Panc1 (cell line): ENCODE data around the gene ZNF587B. TPM values are rescaled to one million over a fixed set of nuclear protein-coding genes. Genes with fewer than 3 reads are reported as not detected.
"Not testable (repeated sequence)": the region's sequence is repeated elsewhere in the genome, so short reads cannot be mapped to it uniquely, and the experiment has no call there.

ENCODE experiments used
- ATAC-seq: fragments of 200-7000 bp; cut with Tn5 transposase; 2 replicates; pipeline ENCODE4 v1.9.1; 2020; ENCODE audit warnings: mild to moderate bottlenecking, moderate library complexity
- BruUV-seq: library from RNA; stranded (reverse); fragments of 400-500 nt; replicated peaks from 2 replicates; lab custom pipeline; 2021; lab: Mats Ljungman, UMichigan
- CTCF ChIA-PET: fragments of 300-600 bp; sonication (Branson Sonifier 250); formaldehyde crosslinking; loops from one replicate; lab custom pipeline; 2022; ENCODE audit warnings: antibody characterized with exemption; lab: Charles Lee
- POLR2A ChIA-PET: fragments of 300-600 bp; sonication (Branson Sonifier 250); formaldehyde crosslinking; loops from one replicate; lab custom pipeline; 2022; ENCODE audit warnings: antibody characterized with exemption; lab: Charles Lee
- DNase-seq: peaks from one replicate; pipeline ENCODE4 v3.0.0-alpha.2; 2010; ENCODE audit warnings: low read depth, low spot score
- H3K27ac ChIP-seq: 2 replicates; pipeline ENCODE4 v1.5.1; 2011; ENCODE audit warnings: mild to moderate bottlenecking, low read length, inconsistent platforms
- H3K27me3 ChIP-seq: fragments of 200-500 bp; sonication (Bioruptor generic); 2 replicates; pipeline ENCODE4 v1.6.0; 2014; ENCODE audit warnings: low read length, inconsistent platforms; ENCODE audit not compliant: control insufficient read depth, insufficient read depth
- H3K36me3 ChIP-seq: fragments of 200-500 bp; sonication (Bioruptor generic); 2 replicates; pipeline ENCODE4 v1.5.1; 2014; ENCODE audit warnings: inconsistent platforms, mild to moderate bottlenecking, low read length, moderate library complexity; ENCODE audit not compliant: control insufficient read depth, insufficient read depth
- H3K4me1 ChIP-seq: 2 replicates; pipeline ENCODE4 v1.5.1; 2011; ENCODE audit warnings: inconsistent platforms, mild to moderate bottlenecking, low read length, moderate library complexity; ENCODE audit not compliant: control insufficient read depth, insufficient read depth
- H3K4me3 ChIP-seq, 2 experiments: 2 replicates each; pipeline ENCODE4 v1.5.1; 2011 to 2012; ENCODE audit warnings: low read depth in 2 of 2, low read length in 2 of 2, mild to moderate bottlenecking in 2 of 2, inconsistent platforms in 1 of 2, moderate library complexity in 1 of 2
- H3K9me3 ChIP-seq: fragments of 200-500 bp; sonication (Bioruptor generic); 2 replicates; pipeline ENCODE4 v1.5.1; 2014; ENCODE audit warnings: low read depth, mild to moderate bottlenecking, inconsistent platforms, low read length, moderate library complexity; ENCODE audit not compliant: control insufficient read depth, insufficient read depth
- POLR2AphosphoS5 ChIP-seq: IDR thresholded peaks from 2 replicates; pipeline ENCODE4 v1.6.1; 2012; ENCODE audit warnings: mild to moderate bottlenecking, low read depth, low read length, moderate library complexity
- REST ChIP-seq, 2 experiments: IDR thresholded peaks; 2 replicates each; pipeline ENCODE4 v1.6.1; 2011 to 2012; ENCODE audit warnings: low read depth in 2 of 2, control low read depth in 1 of 2, low read length in 1 of 2, mild to moderate bottlenecking in 1 of 2, moderate library complexity in 1 of 2; ENCODE audit not compliant: insufficient read depth in 1 of 2
- SIN3A ChIP-seq: IDR thresholded peaks from 2 replicates; pipeline ENCODE4 v1.6.1; 2012; ENCODE audit warnings: low read depth, mild to moderate bottlenecking, low read length, moderate library complexity, borderline replicate concordance; ENCODE audit not compliant: insufficient read depth
- TCF7L2 ChIP-seq: IDR thresholded peaks from 2 replicates; pipeline ENCODE4 v1.6.1; 2011; ENCODE audit warnings: mild to moderate bottlenecking, low read depth, low read length, inconsistent platforms
- in situ Hi-C: cut with HindIII; loops from 2 replicates; pipeline ENCODE4 v1.10.0; 2016; ENCODE audit warnings: low sequenced_read_pairs, low pct_unique_long_range_greater_than_20kb
- intact Hi-C: fragments of 100-400 bp; cut with micrococcal nuclease; formaldehyde crosslinking; loops from one replicate; pipeline ENCODE4 v1.10.0; 2022; ENCODE audit not compliant: unreplicated experiment
- total RNA-seq: library from RNA; stranded (reverse); gene quantifications from one replicate; pipeline ENCODE4 v1.2.1, GENCODE V29; 2021; ENCODE audit not compliant: unreplicated experiment
- TF ChIP-seq, protein P1 (sequence below): fragments of 450-650 bp; IDR thresholded peaks from 2 replicates; pipeline ENCODE4 v1.5.1; 2017; ENCODE audit warnings: mild to moderate bottlenecking

Gene ZNF587B
- total RNA-seq, 1 experiment from 2014 or later: 17.6 TPM

DNA sequence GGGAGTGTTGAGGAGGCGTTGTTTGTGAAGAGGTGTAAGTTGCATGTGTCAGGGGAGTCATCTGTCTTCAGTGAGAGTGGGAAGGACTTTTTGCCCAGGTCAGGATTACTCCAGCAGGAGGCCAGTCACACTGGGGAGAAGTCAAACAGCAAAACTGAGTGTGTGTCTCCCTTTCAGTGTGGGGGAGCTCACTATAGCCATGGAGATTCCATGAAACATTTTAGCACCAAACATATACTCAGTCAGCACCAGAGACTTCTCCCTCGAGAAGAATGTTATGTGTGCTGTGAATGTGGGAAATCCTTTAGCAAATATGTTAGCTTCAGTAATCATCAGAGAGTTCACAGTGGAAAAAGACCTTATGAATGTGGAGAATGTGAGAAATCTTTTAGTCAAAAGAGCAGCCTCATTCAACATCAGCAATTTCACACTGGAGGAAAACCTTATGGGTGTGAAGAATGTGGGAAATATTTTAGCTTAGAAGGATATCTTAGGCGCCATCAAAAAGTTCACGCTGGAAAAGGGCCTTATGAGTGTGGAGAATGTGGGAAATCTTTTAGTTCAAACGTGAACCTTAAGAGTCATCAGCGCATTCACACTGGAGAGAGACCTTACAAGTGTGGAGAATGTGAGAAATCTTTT is 11.1 kb downstream of the ZNF587B start:
- TF ChIP-seq SIN3A (no peak), POLR2AphosphoS5 (no peak), REST (IDR thresholded peaks at IDR 0.05; ENCODE audit: insufficient read depth in 1 of 2, low read depth in 2 of 2, low read length in 1 of 2) (no peak), TCF7L2 (no peak)
- TF ChIP-seq, protein P1, sequence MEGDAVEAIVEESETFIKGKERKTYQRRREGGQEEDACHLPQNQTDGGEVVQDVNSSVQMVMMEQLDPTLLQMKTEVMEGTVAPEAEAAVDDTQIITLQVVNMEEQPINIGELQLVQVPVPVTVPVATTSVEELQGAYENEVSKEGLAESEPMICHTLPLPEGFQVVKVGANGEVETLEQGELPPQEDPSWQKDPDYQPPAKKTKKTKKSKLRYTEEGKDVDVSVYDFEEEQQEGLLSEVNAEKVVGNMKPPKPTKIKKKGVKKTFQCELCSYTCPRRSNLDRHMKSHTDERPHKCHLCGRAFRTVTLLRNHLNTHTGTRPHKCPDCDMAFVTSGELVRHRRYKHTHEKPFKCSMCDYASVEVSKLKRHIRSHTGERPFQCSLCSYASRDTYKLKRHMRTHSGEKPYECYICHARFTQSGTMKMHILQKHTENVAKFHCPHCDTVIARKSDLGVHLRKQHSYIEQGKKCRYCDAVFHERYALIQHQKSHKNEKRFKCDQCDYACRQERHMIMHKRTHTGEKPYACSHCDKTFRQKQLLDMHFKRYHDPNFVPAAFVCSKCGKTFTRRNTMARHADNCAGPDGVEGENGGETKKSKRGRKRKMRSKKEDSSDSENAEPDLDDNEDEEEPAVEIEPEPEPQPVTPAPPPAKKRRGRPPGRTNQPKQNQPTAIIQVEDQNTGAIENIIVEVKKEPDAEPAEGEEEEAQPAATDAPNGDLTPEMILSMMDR: no peak
- no TSS peak for BruUV-seq
- Histone ChIP-seq H3K36me3 (no peaks in the 10 kb centered on the region; the same call in 1 of the 2 replicates), H3K4me3 (no peak overlapping the region), H3K27ac (no peak overlapping the region), H3K27me3 (no peaks in the 10 kb centered on the region), H3K9me3 (no peaks in the 10 kb centered on the region), H3K4me1 (no peaks in the 10 kb centered on the region)
- POLR2A ChIA-PET: no interaction called here
- DNase-seq: no peak
- intact Hi-C loops (no loop called here), in situ Hi-C loops (no loop called here)
- ATAC-seq: no peak
- CTCF ChIA-PET: no interaction called here

GRCh38 chr19:57847164-57847563 is 17.1 kb downstream of the ZNF587B start:
- CTCF ChIA-PET, H3K27ac ChIP-seq, H3K36me3 ChIP-seq, H3K4me1 ChIP-seq, intact Hi-C loops, DNase-seq, H3K9me3 ChIP-seq, BruUV-seq, ATAC-seq, H3K27me3 ChIP-seq, H3K4me3 ChIP-seq, in situ Hi-C loops: not testable (repeated sequence)
- POLR2A ChIA-PET: interaction anchor here (0.7 kb wide), 2 partner anchors 34 to 671 kb away, joined by 3 to 4 read pairs; no protein-coding TSS in a partner anchor

GRCh38 chr19:57849162-57849665 is 19.1 kb downstream of the ZNF587B start:
- H3K27me3 ChIP-seq, BruUV-seq, H3K9me3 ChIP-seq, H3K36me3 ChIP-seq, CTCF ChIA-PET, H3K27ac ChIP-seq, DNase-seq, H3K4me1 ChIP-seq, intact Hi-C loops, in situ Hi-C loops: not testable (repeated sequence)
- H3K4me3 ChIP-seq: peak overlapping the region; percentile 73 to 82
- peak; percentile 78 for ATAC-seq
- POLR2A ChIA-PET: interaction anchor here (0.5 to 0.7 kb wide), 2 partner anchors 37 to 288 kb away, joined by 3 to 5 read pairs; no protein-coding TSS in a partner anchor
